Smooth muscle cell (in vitro differentiated cells): ENCODE data around the gene GASK1B. TPM values are rescaled to one million over a fixed set of nuclear protein-coding genes. Genes with fewer than 3 reads are reported as not detected.

Source experiments
- DNase-seq: peaks from one replicate; lab custom pipeline; 2025; ENCODE audit not compliant: unreplicated experiment; lab: John Stamatoyannopoulos, UW
- H2AFZ ChIP-seq: fragments of 200-600 bp; sonication (generic); 2 replicates; pipeline ENCODE4 v1.6.0; 2016; ENCODE audit warnings: antibody characterized with exemption, low read depth, mild to moderate bottlenecking
- H3F3A ChIP-seq: fragments of 200-600 bp; sonication (generic); 2 replicates; pipeline ENCODE4 v1.6.0; 2017; ENCODE audit warnings: antibody characterized with exemption, low read depth
- H3K27ac ChIP-seq: fragments of 200-600 bp; sonication (generic); 2 replicates; pipeline ENCODE4 v1.5.1; 2016; ENCODE audit warnings: low read depth, mild to moderate bottlenecking
- H3K27me3 ChIP-seq: fragments of 200-600 bp; sonication (generic); 2 replicates; pipeline ENCODE4 v1.6.1; 2016; ENCODE audit warnings: low read depth, mild to moderate bottlenecking
- H3K36me3 ChIP-seq: fragments of 200-600 bp; sonication (generic); 2 replicates; pipeline ENCODE4 v1.5.1; 2016; ENCODE audit warnings: low read depth
- H3K4me1 ChIP-seq: fragments of 200-600 bp; sonication (generic); 2 replicates; pipeline ENCODE4 v1.5.1; 2016; ENCODE audit warnings: low read depth
- H3K4me2 ChIP-seq: fragments of 200-600 bp; sonication (generic); 2 replicates; pipeline ENCODE4 v1.6.0; 2016; ENCODE audit warnings: mild to moderate bottlenecking
- H3K4me3 ChIP-seq: fragments of 200-600 bp; sonication (generic); 2 replicates; pipeline ENCODE4 v1.5.1; 2016; ENCODE audit warnings: mild to moderate bottlenecking
- H3K79me2 ChIP-seq: fragments of 200-600 bp; sonication (generic); 2 replicates; pipeline ENCODE4 v1.6.0; 2016; ENCODE audit warnings: low read depth, mild to moderate bottlenecking
- H3K9ac ChIP-seq: fragments of 200-600 bp; sonication (generic); 2 replicates; pipeline ENCODE4 v1.6.0; 2016; ENCODE audit warnings: low read depth
- H3K9me3 ChIP-seq: fragments of 200-600 bp; sonication (generic); replicated peaks from 2 replicates; pipeline ENCODE4 v1.5.1; 2016; ENCODE audit warnings: low read depth
- H4K20me1 ChIP-seq: fragments of 200-600 bp; sonication (generic); 2 replicates; pipeline ENCODE4 v1.6.0; 2016; ENCODE audit warnings: low read depth
- WGBS: methylation state at CpG from one replicate; pipeline ENCODE4 v1.1.7; 2016; ENCODE audit warnings: low lambda C conversion rate; 5-methylcytosine and 5-hydroxymethylcytosine counted together
- polyA plus RNA-seq: library from polyadenylated mRNA; unstranded; fragments of >200 nt; fragmentation: Nextera tagmentation; extraction: Ambion mirVana; gene quantifications from 2 replicates; pipeline ENCODE4 v1.2.1, GENCODE V29; 2016
- total RNA-seq: library from RNA; depleted of rRNA; stranded (reverse); fragments of >200 nt; gene quantifications from 2 replicates; pipeline ENCODE4 v1.2.3, GENCODE V29; 2014
- TF ChIP-seq, protein P1 (sequence below): fragments of 200-600 bp; sonication (generic); IDR thresholded peaks from 2 replicates; pipeline ENCODE4 v1.5.1; 2017; ENCODE audit warnings: borderline replicate concordance, mild to moderate bottlenecking, antibody characterized with exemption; ENCODE audit not compliant: insufficient read depth, poor library complexity, severe bottlenecking

The GASK1B gene
- total and polyA plus RNA-seq, 2 experiments from 2014 or later = 12.9 to 79.4 TPM

DNA sequence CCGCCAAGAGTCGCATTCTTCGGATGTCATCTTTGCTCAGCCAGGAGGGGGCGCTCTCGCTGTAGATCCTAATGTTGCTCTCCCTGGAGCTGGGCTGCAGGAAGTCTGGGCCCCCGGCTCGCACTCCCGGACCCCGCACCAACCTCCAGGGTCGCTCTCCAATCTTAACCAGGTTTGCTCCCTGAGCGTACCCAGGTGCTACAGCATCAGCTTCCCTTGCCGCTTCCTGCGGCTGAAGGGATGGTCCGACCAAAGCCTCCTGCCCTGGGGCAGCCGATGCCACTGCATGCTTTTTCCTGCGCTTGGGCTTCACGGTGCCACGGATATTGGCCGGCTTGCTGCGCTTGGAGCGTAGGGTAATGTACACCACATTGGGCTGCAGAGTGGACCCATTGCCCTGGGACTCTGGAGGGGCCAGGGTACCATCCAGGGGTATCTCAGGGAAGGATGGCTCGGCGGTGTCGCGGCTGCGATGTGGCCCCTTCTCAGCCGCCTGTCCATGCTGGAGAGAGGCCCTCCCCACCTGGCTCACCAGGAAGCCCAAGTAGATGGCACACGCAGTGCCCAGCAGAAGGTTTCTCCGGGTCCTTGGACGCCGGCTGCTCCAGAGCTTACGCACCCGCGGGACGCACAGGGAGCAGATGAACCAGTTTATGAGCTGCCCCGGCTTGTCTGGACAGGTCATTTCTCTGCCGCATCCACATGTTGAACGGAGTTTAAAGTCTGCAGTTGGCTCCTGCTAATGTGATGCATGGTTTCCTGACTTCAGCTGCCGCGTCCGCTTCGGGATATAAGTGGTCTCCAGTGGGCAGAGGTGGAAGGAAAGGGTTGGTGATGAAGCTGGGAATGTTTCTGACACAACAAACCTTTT is 1.9 kb downstream of the GASK1B start:
- Histone ChIP-seq H3K9me3 (no peaks in the 10 kb centered on the region), H4K20me1 (no peaks in the 10 kb centered on the region), H3F3A (no peaks in the 10 kb centered on the region), H3K4me1 (peaks cover 5% of the 10 kb centered on the region), H3K4me2 (peak overlapping the region; percentile 86), H3K79me2 (peaks cover 44% of the 10 kb centered on the region), H3K27me3 (no peaks in the 10 kb centered on the region), H3K36me3 (no peaks in the 10 kb centered on the region), H3K4me3 (peak overlapping the region; percentile 51), H3K27ac (peak overlapping the region; percentile 62), H3K9ac (no peak overlapping the region), H2AFZ (peak overlapping the region; percentile 5)
- TF ChIP-seq, protein P1, sequence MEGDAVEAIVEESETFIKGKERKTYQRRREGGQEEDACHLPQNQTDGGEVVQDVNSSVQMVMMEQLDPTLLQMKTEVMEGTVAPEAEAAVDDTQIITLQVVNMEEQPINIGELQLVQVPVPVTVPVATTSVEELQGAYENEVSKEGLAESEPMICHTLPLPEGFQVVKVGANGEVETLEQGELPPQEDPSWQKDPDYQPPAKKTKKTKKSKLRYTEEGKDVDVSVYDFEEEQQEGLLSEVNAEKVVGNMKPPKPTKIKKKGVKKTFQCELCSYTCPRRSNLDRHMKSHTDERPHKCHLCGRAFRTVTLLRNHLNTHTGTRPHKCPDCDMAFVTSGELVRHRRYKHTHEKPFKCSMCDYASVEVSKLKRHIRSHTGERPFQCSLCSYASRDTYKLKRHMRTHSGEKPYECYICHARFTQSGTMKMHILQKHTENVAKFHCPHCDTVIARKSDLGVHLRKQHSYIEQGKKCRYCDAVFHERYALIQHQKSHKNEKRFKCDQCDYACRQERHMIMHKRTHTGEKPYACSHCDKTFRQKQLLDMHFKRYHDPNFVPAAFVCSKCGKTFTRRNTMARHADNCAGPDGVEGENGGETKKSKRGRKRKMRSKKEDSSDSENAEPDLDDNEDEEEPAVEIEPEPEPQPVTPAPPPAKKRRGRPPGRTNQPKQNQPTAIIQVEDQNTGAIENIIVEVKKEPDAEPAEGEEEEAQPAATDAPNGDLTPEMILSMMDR = peak; percentile 57
- 82% methylated on average over 42 of the region's 42 CpGs for WGBS
- DNase-seq = no peak

DNA sequence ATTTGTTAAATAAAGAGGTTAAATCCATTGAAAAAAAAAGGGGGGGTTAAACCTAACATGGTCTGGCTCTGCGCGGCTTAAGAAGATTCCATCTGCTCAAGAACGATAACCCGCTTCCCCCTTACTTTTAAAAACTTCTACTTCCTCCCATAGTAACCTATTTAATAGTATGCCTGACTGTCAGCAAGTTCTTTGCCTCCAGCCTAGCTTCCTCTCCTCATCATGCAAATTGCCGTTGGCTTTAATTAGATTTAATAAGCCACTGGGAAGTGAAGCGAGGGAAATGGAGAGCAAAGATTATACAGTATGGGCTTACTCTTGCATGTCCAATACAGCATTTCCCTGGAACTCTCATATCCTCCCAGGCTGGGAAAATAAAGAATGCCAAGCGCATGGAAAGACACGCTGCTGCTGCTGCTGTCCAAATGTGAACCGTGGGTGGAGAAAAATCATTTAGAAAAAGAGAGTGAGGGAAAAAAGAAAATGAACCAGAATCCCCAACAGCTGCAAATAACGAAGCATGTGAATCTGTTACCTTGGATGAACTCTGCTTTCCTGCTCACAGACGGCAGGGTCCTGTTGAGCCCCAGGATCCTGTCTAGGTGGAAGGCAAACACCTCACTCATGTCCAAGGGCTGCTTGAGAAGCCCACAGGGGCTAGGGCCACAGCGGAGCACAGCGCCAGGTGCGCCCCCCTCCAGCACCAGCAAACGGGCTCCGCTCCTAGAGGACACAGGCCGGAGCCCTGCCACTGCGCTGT is 2.7 kb downstream of the GASK1B start:
- 75% methylated on average over 18 of the region's 18 CpGs for WGBS
- Histone ChIP-seq H3K27me3 (no peaks in the 10 kb centered on the region), H4K20me1 (no peaks in the 10 kb centered on the region), H3K4me2 (peak overlapping the region; percentile 86), H3K9ac (no peak overlapping the region), H2AFZ (no peak overlapping the region), H3K9me3 (no peaks in the 10 kb centered on the region), H3K4me3 (peak overlapping the region; percentile 51), H3K79me2 (peaks cover 53% of the 10 kb centered on the region), H3K27ac (peak overlapping the region; percentile 9), H3K4me1 (peaks cover 3% of the 10 kb centered on the region), H3K36me3 (no peaks in the 10 kb centered on the region), H3F3A (no peaks in the 10 kb centered on the region)
- no peak for DNase-seq
- TF ChIP-seq, protein P1 = no peak

DNA sequence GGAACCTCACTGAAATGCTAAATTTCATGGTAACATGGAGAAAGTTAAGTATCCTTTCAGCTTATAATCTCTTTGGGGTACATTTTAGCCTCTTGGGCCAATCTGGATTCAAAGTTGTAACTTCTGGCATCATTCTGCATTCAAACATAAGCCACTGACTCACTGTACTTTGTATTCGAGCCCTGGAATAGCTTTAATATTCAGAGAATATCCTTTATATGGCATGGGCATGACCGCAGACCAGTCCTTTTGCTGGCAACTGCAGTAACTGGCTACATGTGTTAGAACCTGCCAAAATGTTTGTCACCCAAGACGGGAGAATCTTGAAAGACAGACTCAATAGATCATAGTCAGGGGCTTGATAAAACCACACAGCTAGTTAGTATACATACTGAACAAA is 3.3 kb downstream of the GASK1B start:
- H3K27ac ChIP-seq = peak overlapping the region; percentile 9
- H3F3A ChIP-seq = no peaks in the 10 kb centered on the region
- H3K79me2 ChIP-seq = peaks cover 57% of the 10 kb centered on the region
- no peak for DNase-seq
- H3K36me3 ChIP-seq = no peaks in the 10 kb centered on the region
- no peak overlapping the region for H3K9ac ChIP-seq
- 74% methylated on average over 3 of the region's 3 CpGs for WGBS
- TF ChIP-seq, protein P1 = no peak
- no peaks in the 10 kb centered on the region for H3K27me3 ChIP-seq
- H3K4me3 ChIP-seq = peak overlapping the region; percentile 51
- H3K9me3 ChIP-seq = no peaks in the 10 kb centered on the region
- H4K20me1 ChIP-seq = no peaks in the 10 kb centered on the region
- H2AFZ ChIP-seq = no peak overlapping the region
- H3K4me1 ChIP-seq = peaks cover 3% of the 10 kb centered on the region
- H3K4me2 ChIP-seq = peak overlapping the region; percentile 86
